ENCODE results near the gene ZNF777.

- TF ChIP-seq, protein P1, sequence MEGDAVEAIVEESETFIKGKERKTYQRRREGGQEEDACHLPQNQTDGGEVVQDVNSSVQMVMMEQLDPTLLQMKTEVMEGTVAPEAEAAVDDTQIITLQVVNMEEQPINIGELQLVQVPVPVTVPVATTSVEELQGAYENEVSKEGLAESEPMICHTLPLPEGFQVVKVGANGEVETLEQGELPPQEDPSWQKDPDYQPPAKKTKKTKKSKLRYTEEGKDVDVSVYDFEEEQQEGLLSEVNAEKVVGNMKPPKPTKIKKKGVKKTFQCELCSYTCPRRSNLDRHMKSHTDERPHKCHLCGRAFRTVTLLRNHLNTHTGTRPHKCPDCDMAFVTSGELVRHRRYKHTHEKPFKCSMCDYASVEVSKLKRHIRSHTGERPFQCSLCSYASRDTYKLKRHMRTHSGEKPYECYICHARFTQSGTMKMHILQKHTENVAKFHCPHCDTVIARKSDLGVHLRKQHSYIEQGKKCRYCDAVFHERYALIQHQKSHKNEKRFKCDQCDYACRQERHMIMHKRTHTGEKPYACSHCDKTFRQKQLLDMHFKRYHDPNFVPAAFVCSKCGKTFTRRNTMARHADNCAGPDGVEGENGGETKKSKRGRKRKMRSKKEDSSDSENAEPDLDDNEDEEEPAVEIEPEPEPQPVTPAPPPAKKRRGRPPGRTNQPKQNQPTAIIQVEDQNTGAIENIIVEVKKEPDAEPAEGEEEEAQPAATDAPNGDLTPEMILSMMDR (IDR thresholded peaks at IDR 0.05): no peak
- TF ChIP-seq POLR2A (IDR thresholded peaks at IDR 0.05) (no peak), POLR2AphosphoS5 (IDR thresholded peaks at IDR 0.05) (no peak)
Observed at GRCh38 chr7:149422914-149423301, 38.0 kb downstream of the ZNF777 start.
